HFFc6 (cell line): Measurements from ENCODE around the gene REV3L. TPM values are rescaled to one million over a fixed set of nuclear protein-coding genes. Genes with fewer than 3 reads are reported as not detected.

ENCODE experiments used
- DNase-seq: peaks from one replicate; pipeline ENCODE4 v3.0.0-alpha.2; 2018
- H3K27ac Mint-ChIP-seq: 2 replicates; pipeline ENCODE4 v1.8.0; 2020; ENCODE audit warnings: mild to moderate bottlenecking, mixed read lengths
- H3K27me3 Mint-ChIP-seq: 2 replicates; pipeline ENCODE4 v1.8.0; 2021; ENCODE audit warnings: mild to moderate bottlenecking, moderate library complexity, mixed read lengths; ENCODE audit not compliant: insufficient read depth
- H3K36me3 Mint-ChIP-seq: 2 replicates; pipeline ENCODE4 v1.8.0; 2021; ENCODE audit warnings: low read depth, mixed read lengths
- H3K4me1 Mint-ChIP-seq: 2 replicates; pipeline ENCODE4 v1.8.0; 2020; ENCODE audit warnings: low read depth, mixed read lengths
- H3K4me3 Mint-ChIP-seq: 2 replicates; pipeline ENCODE4 v1.8.0; 2020; ENCODE audit warnings: mild to moderate bottlenecking, moderate library complexity, mixed read lengths
- H3K9me3 Mint-ChIP-seq: 2 replicates; pipeline ENCODE4 v1.8.0; 2020; ENCODE audit warnings: mild to moderate bottlenecking, mixed read lengths
- CTCF ChIP-seq: fragments of 200-600 bp; sonication (generic); IDR thresholded peaks from 2 replicates; pipeline ENCODE4 v1.5.0; 2021; ENCODE audit warnings: antibody characterized with exemption, mild to moderate bottlenecking
- total RNA-seq, 6 experiments: library from RNA; stranded (reverse); fragmentation: NEBNext Ultra II Directional; extraction: Animal tissue kit (Norgen Biotek cat#: 25700); gene quantifications; 2 replicates in 1 of 6; 3 replicates in 5 of 6; pipeline ENCODE4 v1.2.3, GENCODE V29; 2021

REV3L gene
- total RNA-seq, 6 experiments from 2014 or later, result 22.4 to 36.3 (median 31.2) TPM

- Mint-ChIP-seq H3K4me1 (peaks cover 5% of the 10 kb centered on the region; the same call in 1 of the 2 replicates), H3K4me3 (no peak overlapping the region), H3K9me3 (no peaks in the 10 kb centered on the region), H3K27me3 (no peaks in the 10 kb centered on the region), H3K27ac (no peak overlapping the region), H3K36me3 (peaks cover 29% of the 10 kb centered on the region)
- DNase-seq, result no peak
- TF ChIP-seq CTCF, result no peak
Observed at GRCh38 chr6:111409430-111409829, 73.6 kb downstream of the REV3L start.

GRCh38 chr6:111407686-111408085 is 75.3 kb downstream of the REV3L start:
- Mint-ChIP-seq H3K27ac (peak overlapping the region; percentile 11; the same call in 1 of the 2 replicates), H3K27me3 (no peaks in the 10 kb centered on the region; the same call in 1 of the 2 replicates), H3K36me3 (peaks cover 45% of the 10 kb centered on the region), H3K9me3 (no peaks in the 10 kb centered on the region), H3K4me3 (no peak overlapping the region), H3K4me1 (peaks cover 5% of the 10 kb centered on the region; the same call in 1 of the 2 replicates)
- DNase-seq, result no peak
- no peak for TF ChIP-seq CTCF

DNA sequence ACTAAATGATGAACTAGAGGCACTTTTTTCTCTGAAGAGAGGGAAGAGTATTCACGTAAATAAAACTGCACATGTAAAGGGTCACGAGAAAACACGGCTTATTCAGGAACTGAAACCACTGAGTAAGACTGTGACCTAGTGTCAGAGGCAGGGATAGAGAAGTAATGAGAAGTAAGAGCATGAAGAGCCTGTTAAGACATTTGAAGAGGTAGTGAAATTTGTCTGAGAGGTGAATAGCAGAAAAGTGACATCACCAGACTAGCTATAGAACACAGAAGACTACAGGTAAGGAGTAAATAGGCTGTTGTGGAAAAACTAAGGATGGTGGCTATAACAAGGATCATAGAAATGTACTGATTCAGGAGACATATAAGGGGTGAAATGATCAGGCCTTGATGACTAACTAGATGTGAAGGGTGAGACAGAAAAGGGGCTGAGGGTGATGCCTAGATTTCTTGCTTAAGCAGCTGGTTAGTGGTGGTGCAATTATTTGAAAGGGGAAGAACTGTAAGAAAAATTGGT is 76.8 kb downstream of the REV3L start:
- no peak for DNase-seq
- Mint-ChIP-seq H3K9me3 (no peaks in the 10 kb centered on the region), H3K4me3 (no peak overlapping the region), H3K27ac (no peak overlapping the region), H3K36me3 (peaks cover 53% of the 10 kb centered on the region), H3K4me1 (peaks cover 5% of the 10 kb centered on the region; the same call in 1 of the 2 replicates), H3K27me3 (no peaks in the 10 kb centered on the region; the same call in 1 of the 2 replicates)
- no peak for TF ChIP-seq CTCF

DNA sequence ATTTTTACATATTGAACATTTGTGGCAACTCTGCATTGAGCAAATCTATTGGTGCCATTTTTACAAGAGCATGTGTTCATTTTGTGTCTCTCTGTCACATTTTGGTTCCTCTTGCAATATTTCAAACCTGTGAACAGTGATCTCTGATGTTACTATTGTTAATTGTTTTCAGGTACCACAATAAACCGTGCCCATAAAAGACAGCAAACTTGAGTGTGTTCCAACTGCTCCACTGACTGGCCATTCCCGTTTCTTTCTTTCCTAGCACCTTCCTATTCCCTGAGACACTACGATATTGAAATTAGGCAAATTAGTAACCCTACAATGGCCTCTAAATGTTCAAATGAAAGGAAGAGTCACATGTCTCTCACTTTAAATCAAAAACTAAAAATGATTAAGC is 79.6 kb downstream of the REV3L start:
- Mint-ChIP-seq H3K27ac (no peak overlapping the region), H3K4me3 (no peak overlapping the region), H3K27me3 (no peaks in the 10 kb centered on the region; the same call in 1 of the 2 replicates), H3K9me3 (no peaks in the 10 kb centered on the region), H3K36me3 (peaks cover 70% of the 10 kb centered on the region), H3K4me1 (peaks cover 5% of the 10 kb centered on the region; the same call in 1 of the 2 replicates)
- no peak for TF ChIP-seq CTCF
- DNase-seq, result no peak

DNA sequence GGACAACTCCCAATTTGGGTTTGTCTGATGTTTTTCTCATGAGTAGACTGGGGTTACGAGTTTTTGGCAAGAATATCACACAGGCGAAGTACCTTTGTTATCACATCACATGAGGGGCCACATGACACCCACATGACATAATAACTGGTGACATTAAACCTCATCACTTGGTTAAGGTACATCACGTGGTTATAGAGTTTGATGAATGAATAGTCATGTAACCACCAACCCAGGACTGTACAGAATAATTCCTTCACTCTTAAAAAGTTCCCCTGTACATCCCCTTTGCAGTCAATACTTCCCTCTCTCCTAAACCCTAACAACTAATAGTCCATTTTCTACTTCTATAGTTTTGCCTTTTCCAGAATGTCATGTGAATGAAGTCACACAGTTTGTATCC is 83.4 kb downstream of the REV3L start:
- Mint-ChIP-seq H3K4me3 (no peak overlapping the region), H3K9me3 (no peaks in the 10 kb centered on the region), H3K27ac (no peak overlapping the region), H3K27me3 (no peaks in the 10 kb centered on the region; the same call in 1 of the 2 replicates), H3K36me3 (peaks cover 72% of the 10 kb centered on the region), H3K4me1 (no peaks in the 10 kb centered on the region)
- TF ChIP-seq CTCF, result no peak
- no peak for DNase-seq
